Lower lobe of right lung (tissue), 2 donors: Measurements from ENCODE around the gene TMEM74B. TPM values are rescaled to one million over a fixed set of nuclear protein-coding genes. Genes with fewer than 3 reads are reported as not detected.

Experiments used
- ATAC-seq, 2 donors: fragments of 200-7000 bp; cut with Tn5 transposase; one replicate each; pipeline ENCODE4 v1.9.1; 2020 to 2022; ENCODE audit warnings: mild to moderate bottlenecking in 2 of 2, moderate library complexity in 2 of 2
- DNase-seq: peaks from one replicate; pipeline ENCODE4 v3.0.0-alpha.2; 2020
- H3K27ac ChIP-seq: fragments of 200-600 bp; one replicate; pipeline ENCODE4 v1.8.0; 2022
- H3K27me3 ChIP-seq: fragments of 200-600 bp; one replicate; pipeline ENCODE4 v1.8.0; 2022; ENCODE audit warnings: low read depth
- H3K36me3 ChIP-seq: fragments of 200-600 bp; one replicate; pipeline ENCODE4 v1.8.0; 2022; ENCODE audit warnings: mild to moderate bottlenecking
- H3K4me1 ChIP-seq: fragments of 200-600 bp; one replicate; pipeline ENCODE4 v1.8.0; 2022
- H3K4me3 ChIP-seq: fragments of 200-600 bp; one replicate; pipeline ENCODE4 v1.8.0; 2022; ENCODE audit warnings: mild to moderate bottlenecking
- H3K9me3 ChIP-seq: fragments of 200-600 bp; one replicate; pipeline ENCODE4 v1.8.0; 2022
- intact Hi-C: fragments of 100-400 bp; cut with DNase I; formaldehyde crosslinking; loops from one replicate; pipeline ENCODE4 v1.11.0; 2022
- total RNA-seq: library from RNA; stranded (reverse); fragmentation: NEBNext Ultra II Directional; extraction: Animal tissue kit (Norgen Biotek cat#: 25700); gene quantifications from one replicate; pipeline ENCODE4 v1.2.1, GENCODE V29; 2021
- TF ChIP-seq, protein P1 (sequence below): fragments of 200-600 bp; IDR thresholded peaks from one replicate; pipeline ENCODE4 v1.8.0; 2022; ENCODE audit warnings: antibody characterized with exemption, mild to moderate bottlenecking
- donor health status: DM: no; HTN: yes; CAD: no; lungs with severe emphysema.

Gene TMEM74B
- total RNA-seq, 1 donor from 2014 or later, result 15.8 TPM

DNA sequence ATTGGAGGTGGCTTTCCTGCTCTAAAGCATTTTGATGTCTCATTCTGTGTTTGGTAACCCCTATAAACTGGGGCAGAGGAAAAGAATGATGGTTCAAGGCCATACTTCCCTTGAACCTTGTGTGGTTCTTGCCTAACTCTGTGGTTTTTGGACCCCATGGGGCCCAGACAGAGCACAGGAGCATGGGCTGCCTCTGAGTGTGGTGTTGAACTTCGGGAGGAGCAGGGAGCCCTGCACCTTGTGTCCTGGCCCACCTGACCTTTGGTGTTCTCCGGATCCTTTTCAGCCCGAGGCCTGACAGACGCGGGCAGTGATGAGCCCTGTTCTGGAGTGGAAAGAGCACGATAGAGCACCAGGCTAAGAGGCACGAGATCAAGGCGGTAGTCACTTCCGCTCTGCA, 18.8 kb downstream of the TMEM74B start:
- Histone ChIP-seq H3K9me3 (no peaks in the 10 kb centered on the region), H3K27me3 (no peaks in the 10 kb centered on the region), H3K36me3 (peaks cover 97% of the 10 kb centered on the region), H3K27ac (no peak overlapping the region), H3K4me1 (no peaks in the 10 kb centered on the region), H3K4me3 (no peak overlapping the region)
- intact Hi-C loops, result no loop called here
- TF ChIP-seq, protein P1, sequence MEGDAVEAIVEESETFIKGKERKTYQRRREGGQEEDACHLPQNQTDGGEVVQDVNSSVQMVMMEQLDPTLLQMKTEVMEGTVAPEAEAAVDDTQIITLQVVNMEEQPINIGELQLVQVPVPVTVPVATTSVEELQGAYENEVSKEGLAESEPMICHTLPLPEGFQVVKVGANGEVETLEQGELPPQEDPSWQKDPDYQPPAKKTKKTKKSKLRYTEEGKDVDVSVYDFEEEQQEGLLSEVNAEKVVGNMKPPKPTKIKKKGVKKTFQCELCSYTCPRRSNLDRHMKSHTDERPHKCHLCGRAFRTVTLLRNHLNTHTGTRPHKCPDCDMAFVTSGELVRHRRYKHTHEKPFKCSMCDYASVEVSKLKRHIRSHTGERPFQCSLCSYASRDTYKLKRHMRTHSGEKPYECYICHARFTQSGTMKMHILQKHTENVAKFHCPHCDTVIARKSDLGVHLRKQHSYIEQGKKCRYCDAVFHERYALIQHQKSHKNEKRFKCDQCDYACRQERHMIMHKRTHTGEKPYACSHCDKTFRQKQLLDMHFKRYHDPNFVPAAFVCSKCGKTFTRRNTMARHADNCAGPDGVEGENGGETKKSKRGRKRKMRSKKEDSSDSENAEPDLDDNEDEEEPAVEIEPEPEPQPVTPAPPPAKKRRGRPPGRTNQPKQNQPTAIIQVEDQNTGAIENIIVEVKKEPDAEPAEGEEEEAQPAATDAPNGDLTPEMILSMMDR, result no peak
- ATAC-seq, result no peak
- DNase-seq, result no peak

DNA sequence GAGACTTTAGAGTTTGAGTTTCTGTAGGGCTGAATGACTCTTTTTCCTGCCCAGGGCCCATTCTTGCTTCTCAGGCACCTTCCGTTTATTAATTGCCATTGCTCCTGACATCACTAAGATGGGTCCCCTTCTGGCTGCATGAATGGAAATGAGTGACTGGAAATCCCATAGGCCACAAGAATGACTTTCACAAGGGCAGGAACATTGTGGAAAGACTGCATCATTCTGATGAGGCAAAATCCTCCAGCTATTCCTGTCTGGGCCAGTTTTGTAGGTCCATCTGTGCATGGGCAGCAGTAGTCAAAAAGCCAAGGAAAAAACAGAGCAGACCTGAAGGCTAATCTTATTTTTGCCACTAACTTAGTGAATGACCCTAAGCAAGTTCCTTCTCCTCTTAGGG, 19.3 kb downstream of the TMEM74B start:
- DNase-seq (no peak), ATAC-seq (no peak)
- Histone ChIP-seq H3K9me3 (no peaks in the 10 kb centered on the region), H3K36me3 (peaks cover 97% of the 10 kb centered on the region), H3K4me3 (no peak overlapping the region), H3K27ac (no peak overlapping the region), H3K4me1 (no peaks in the 10 kb centered on the region), H3K27me3 (no peaks in the 10 kb centered on the region)
- intact Hi-C loops, result no loop called here
- TF ChIP-seq, protein P1, result no peak

DNA sequence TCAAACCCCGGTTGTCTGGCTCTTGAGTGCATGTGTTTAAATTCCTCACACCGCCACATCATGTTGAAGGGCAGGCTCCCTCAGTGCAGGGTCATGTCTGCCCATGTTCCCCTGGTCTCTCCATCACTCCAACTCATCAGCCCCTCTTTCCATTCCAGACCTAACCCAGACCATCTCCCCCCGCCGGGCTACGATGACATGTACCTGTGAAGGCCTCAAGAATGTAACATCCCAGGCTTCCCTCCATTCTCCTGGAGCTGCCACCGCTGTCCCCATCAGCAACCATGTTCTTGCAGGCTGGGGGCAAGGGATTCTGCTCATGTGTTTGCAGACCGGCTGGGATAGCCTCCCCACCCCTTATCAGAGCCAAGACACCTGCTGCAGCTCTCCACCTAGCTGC, 19.9 kb downstream of the TMEM74B start:
- Histone ChIP-seq H3K27me3 (no peaks in the 10 kb centered on the region), H3K4me3 (no peak overlapping the region), H3K36me3 (peaks cover 97% of the 10 kb centered on the region), H3K4me1 (no peaks in the 10 kb centered on the region), H3K27ac (no peak overlapping the region), H3K9me3 (no peaks in the 10 kb centered on the region)
- TF ChIP-seq, protein P1, result no peak
- ATAC-seq (no peak), DNase-seq (no peak)
- intact Hi-C loops, result no loop called here

DNA sequence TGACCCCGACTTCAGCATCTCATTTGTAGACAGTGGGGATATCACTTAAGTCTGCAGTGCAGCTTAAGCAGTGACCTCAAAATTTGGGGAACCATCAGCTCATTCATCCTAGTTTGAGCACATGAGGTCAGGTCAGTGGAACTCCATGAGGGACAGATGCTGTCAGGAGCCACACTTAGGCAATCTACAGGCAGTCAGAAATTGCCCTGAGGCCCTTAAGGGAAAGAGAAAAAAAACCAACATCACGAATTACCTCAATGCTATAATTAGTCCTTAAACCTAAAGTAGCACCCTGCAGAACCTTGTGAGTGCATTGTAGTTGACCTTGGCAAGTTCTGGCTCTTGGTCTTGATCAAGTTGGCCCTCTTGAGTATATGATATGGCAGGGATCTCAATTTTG, 21.1 kb downstream of the TMEM74B start:
- Histone ChIP-seq H3K27ac (no peak overlapping the region), H3K4me1 (no peaks in the 10 kb centered on the region), H3K9me3 (no peaks in the 10 kb centered on the region), H3K27me3 (no peaks in the 10 kb centered on the region), H3K36me3 (peaks cover 91% of the 10 kb centered on the region), H3K4me3 (no peak overlapping the region)
- DNase-seq, result no peak
- no peak for ATAC-seq
- intact Hi-C loops, result no loop called here
- TF ChIP-seq, protein P1, result no peak

DNA sequence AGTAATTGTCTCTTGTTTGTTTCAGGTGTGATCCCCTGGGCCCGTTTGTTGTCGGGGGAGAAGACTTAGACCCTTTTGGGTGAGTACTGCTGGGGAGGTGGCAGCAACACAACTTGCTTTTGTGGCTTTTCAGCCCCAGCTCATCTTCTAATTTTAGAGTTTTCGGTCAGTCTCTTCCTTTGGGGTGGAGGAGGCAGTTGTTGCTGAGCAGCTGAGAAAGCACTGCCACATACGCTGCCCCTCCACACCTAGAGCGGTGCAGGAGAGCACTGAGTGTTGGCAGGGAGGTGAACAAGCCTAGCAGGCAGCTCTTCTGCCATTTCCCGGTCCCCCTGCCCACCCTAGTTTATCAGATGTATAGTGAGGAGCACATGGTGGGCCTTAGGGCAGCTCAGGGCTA, 21.7 kb downstream of the TMEM74B start:
- Histone ChIP-seq H3K36me3 (peaks cover 91% of the 10 kb centered on the region), H3K4me3 (no peak overlapping the region), H3K9me3 (no peaks in the 10 kb centered on the region), H3K4me1 (no peaks in the 10 kb centered on the region), H3K27ac (no peak overlapping the region), H3K27me3 (no peaks in the 10 kb centered on the region)
- DNase-seq, result no peak
- ATAC-seq, result no peak
- TF ChIP-seq, protein P1, result no peak
- intact Hi-C loops, result no loop called here

DNA sequence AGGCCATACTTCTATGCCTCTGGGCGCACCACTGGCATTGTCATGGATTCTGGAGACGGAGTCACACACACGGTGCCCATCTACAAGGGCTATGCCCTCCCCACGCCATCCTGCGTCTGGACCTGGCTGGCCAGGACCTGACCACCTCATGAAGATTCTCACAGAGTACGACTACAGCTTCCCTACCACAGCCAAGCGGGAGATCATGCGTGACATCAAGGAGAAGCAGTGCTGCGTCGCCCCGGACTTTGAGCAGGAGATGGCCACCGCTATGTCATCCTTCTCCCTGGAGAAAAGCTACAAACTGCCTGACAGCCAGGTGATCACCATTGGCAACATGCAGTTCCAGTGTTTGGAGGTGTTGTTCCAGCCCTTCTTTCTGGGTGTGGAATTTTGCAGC, 23.8 kb downstream of the TMEM74B start:
- Histone ChIP-seq H3K27ac (no peak overlapping the region), H3K36me3 (peaks cover 74% of the 10 kb centered on the region), H3K27me3 (no peaks in the 10 kb centered on the region), H3K9me3 (no peaks in the 10 kb centered on the region), H3K4me1 (no peaks in the 10 kb centered on the region), H3K4me3 (no peak overlapping the region)
- ATAC-seq (no peak), DNase-seq (no peak)
- intact Hi-C loops, result no loop called here
- TF ChIP-seq, protein P1, result no peak
